Suprapubic skin (tissue), 4 donors: ENCODE measurements around the gene KIAA1328.

Source experiments
- POLR2A ChIP-seq, 2 donors: fragments of 450-650 bp; IDR thresholded peaks; one replicate each; pipeline ENCODE4 v1.6.1; 2017; ENCODE audit warnings: antibody characterized with exemption in 2 of 2, mild to moderate bottlenecking in 2 of 2, moderate library complexity in 2 of 2
- POLR2AphosphoS5 ChIP-seq, 3 donors: sonication (generic); formaldehyde crosslinking; IDR thresholded peaks; one replicate each; pipeline ENCODE4 v1.6.1; 2017; ENCODE audit warnings: antibody characterized with exemption in 3 of 3
- TF ChIP-seq, protein P1 (sequence below), 2 donors: fragments of 200-600 bp in 1 of 2; fragments of 450-650 bp in 1 of 2; sonication (generic) in 1 of 2; IDR thresholded peaks; one replicate each; pipeline ENCODE4 v1.5.1; 2016 to 2019; ENCODE audit warnings: antibody characterized with exemption in 2 of 2, mild to moderate bottlenecking in 1 of 2, moderate library complexity in 1 of 2

DNA sequence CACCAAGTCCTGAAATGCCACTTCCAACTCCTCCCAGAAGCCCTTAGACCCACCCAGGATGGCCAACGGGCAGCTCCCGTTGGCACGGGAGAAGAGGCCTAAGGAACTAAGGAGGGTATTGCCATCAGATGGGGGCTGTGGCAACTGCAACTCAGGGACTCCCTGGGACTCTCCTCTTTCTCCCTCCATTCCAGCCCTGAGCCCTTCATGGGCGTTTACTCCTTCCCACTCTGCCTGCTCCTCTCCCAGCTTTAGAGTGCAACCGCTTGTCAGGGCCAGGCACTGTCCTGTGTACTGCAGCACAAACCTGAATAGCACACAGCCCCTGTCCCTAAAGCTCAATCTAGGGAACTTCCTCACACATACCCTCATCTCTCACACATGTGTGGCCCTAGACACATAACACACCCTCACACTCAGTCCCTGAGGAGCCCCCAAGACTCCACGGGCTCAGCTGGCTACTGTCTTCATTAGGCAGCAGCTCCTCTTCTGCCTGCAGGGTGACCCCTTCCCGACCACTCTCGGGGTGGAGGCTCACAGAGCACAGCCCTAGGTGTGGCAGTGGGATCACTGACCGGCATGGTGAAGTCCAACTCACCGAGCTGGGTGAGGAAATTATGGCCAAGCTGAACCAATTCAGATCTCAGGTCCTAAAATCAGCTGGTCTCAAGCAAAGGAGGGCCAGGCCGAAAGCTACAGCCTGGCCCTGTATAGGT lies 420.4 kb downstream of the KIAA1328 start:
- TF ChIP-seq, protein P1, sequence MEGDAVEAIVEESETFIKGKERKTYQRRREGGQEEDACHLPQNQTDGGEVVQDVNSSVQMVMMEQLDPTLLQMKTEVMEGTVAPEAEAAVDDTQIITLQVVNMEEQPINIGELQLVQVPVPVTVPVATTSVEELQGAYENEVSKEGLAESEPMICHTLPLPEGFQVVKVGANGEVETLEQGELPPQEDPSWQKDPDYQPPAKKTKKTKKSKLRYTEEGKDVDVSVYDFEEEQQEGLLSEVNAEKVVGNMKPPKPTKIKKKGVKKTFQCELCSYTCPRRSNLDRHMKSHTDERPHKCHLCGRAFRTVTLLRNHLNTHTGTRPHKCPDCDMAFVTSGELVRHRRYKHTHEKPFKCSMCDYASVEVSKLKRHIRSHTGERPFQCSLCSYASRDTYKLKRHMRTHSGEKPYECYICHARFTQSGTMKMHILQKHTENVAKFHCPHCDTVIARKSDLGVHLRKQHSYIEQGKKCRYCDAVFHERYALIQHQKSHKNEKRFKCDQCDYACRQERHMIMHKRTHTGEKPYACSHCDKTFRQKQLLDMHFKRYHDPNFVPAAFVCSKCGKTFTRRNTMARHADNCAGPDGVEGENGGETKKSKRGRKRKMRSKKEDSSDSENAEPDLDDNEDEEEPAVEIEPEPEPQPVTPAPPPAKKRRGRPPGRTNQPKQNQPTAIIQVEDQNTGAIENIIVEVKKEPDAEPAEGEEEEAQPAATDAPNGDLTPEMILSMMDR (IDR thresholded peaks at IDR 0.05): no peak
- TF ChIP-seq POLR2AphosphoS5 (IDR thresholded peaks at IDR 0.05): no peak
- no peak for TF ChIP-seq POLR2A (IDR thresholded peaks at IDR 0.05)
